GM19467 (cell line): Measurements from ENCODE around the gene GMEB1.
"Not testable (repeated sequence)": the region's sequence is repeated elsewhere in the genome, so short reads cannot be mapped to it uniquely, and the experiment has no call there.

ENCODE experiments used
- ATAC-seq: cut with Tn5 transposase; IDR thresholded peaks from one replicate; pipeline ENCODE4 v1.9.1; 2021; ENCODE audit warnings: mild to moderate bottlenecking, moderate library complexity; ENCODE audit not compliant: unreplicated experiment

The GMEB1 gene

GRCh38 chr1:28745653-28746173 is 77.1 kb downstream of the GMEB1 start:
- ATAC-seq, result no peak

GRCh38 chr1:28750330-28750729 is 81.7 kb downstream of the GMEB1 start:
- ATAC-seq, result no peak

GRCh38 chr1:28750771-28751294 is 82.2 kb downstream of the GMEB1 start:
- not testable (repeated sequence) for ATAC-seq

GRCh38 chr1:28751315-28752060 is 82.9 kb downstream of the GMEB1 start:
- no peak for ATAC-seq

- ATAC-seq, result no peak
Observed at GRCh38 chr1:28755701-28756100, 87.1 kb downstream of the GMEB1 start.

GRCh38 chr1:28756846-28757245 is 88.3 kb downstream of the GMEB1 start:
- no peak for ATAC-seq

GRCh38 chr1:28758420-28758819 is 89.8 kb downstream of the GMEB1 start:
- ATAC-seq, result no peak

- ATAC-seq, result no peak
Observed at GRCh38 chr1:28759257-28759656, 90.7 kb downstream of the GMEB1 start.

GRCh38 chr1:28761189-28761588 is 92.6 kb downstream of the GMEB1 start:
- ATAC-seq, result no peak

- no peak for ATAC-seq
Observed at GRCh38 chr1:28766532-28767183, 98.1 kb downstream of the GMEB1 start.
